Transverse colon (tissue), 3 donors: ENCODE results near the gene PDLIM1.

ENCODE experiments used
- CTCF ChIP-seq, 5 experiments: fragments of 200-600 bp in 3 of 5; fragments of 450-650 bp in 2 of 5; sonication (generic) in 3 of 5; IDR thresholded peaks; 1 replicate in 2 of 5; 2 replicates in 3 of 5; pipeline ENCODE4 v1.5.1; 2016 to 2017; ENCODE audit warnings: antibody characterized with exemption in 5 of 5, inconsistent platforms in 3 of 5, mild to moderate bottlenecking in 2 of 5, moderate library complexity in 1 of 5
- POLR2A ChIP-seq: fragments of 450-650 bp; IDR thresholded peaks from one replicate; pipeline ENCODE4 v1.6.1; 2016; ENCODE audit warnings: antibody characterized with exemption, mild to moderate bottlenecking, moderate library complexity

GRCh38 chr10:95220539-95220938, 70.3 kb downstream of the PDLIM1 start:
- no peak for TF ChIP-seq CTCF (IDR thresholded peaks at IDR 0.05)
- TF ChIP-seq POLR2A, result no peak
